DOHH2 (cell line): ENCODE data around the gene ANP32B.

Source experiments
- H3F3A ChIP-seq: fragments of 200-600 bp; sonication (generic), shearing (Covaris generic); 2 replicates; pipeline ENCODE4 v1.6.0; 2016; ENCODE audit warnings: antibody characterized with exemption, mild to moderate bottlenecking; ENCODE audit not compliant: control insufficient read depth, insufficient read depth
- H3K27ac ChIP-seq: fragments of 200-600 bp; sonication (generic); 2 replicates; pipeline ENCODE4 v1.5.1; 2014; ENCODE audit warnings: low read depth, mild to moderate bottlenecking, low read length, moderate library complexity
- H3K27me3 ChIP-seq: fragments of 200-600 bp; sonication (generic); 2 replicates; pipeline ENCODE4 v1.6.1; 2014; ENCODE audit warnings: mild to moderate bottlenecking, low read length, mixed read lengths; ENCODE audit not compliant: control insufficient read depth
- H3K36me3 ChIP-seq: fragments of 200-600 bp; sonication (generic); 2 replicates; pipeline ENCODE4 v1.6.1; 2014; ENCODE audit warnings: mild to moderate bottlenecking, low read length, moderate library complexity, mixed read lengths; ENCODE audit not compliant: control insufficient read depth
- H3K4me1 ChIP-seq: fragments of 200-600 bp; sonication (generic); 2 replicates; pipeline ENCODE4 v1.6.1; 2014; ENCODE audit warnings: mild to moderate bottlenecking, low read length, mixed read lengths; ENCODE audit not compliant: control insufficient read depth
- H3K4me2 ChIP-seq: fragments of 200-600 bp; sonication (generic); 2 replicates; pipeline ENCODE4 v1.6.0; 2014; ENCODE audit warnings: mild to moderate bottlenecking, low read length, moderate library complexity
- H3K4me3 ChIP-seq: fragments of 200-600 bp; sonication (generic); 2 replicates; pipeline ENCODE4 v1.5.1; 2014; ENCODE audit warnings: mild to moderate bottlenecking, low read length, mixed read lengths
- H3K79me2 ChIP-seq: fragments of 200-600 bp; sonication (generic); 2 replicates; pipeline ENCODE4 v1.6.1; 2014; ENCODE audit warnings: mild to moderate bottlenecking, low read length, mixed read lengths; ENCODE audit not compliant: control insufficient read depth
- H3K9me2 ChIP-seq: fragments of 200-600 bp; sonication (generic); replicated peaks from 2 replicates; pipeline ENCODE4 v1.6.1; 2014; ENCODE audit warnings: mild to moderate bottlenecking, low read length, mixed read lengths; ENCODE audit not compliant: control insufficient read depth
- H3K9me3 ChIP-seq: fragments of 200-600 bp; sonication (generic); 2 replicates; pipeline ENCODE4 v1.6.1; 2014; ENCODE audit warnings: antibody characterized with exemption, low read length, mixed read lengths; ENCODE audit not compliant: control insufficient read depth, insufficient read depth
- H4K20me1 ChIP-seq: fragments of 200-600 bp; sonication (generic); 2 replicates; pipeline ENCODE4 v1.6.0; 2014; ENCODE audit warnings: low read depth, mild to moderate bottlenecking, antibody characterized with exemption, low read length, moderate library complexity; ENCODE audit not compliant: control insufficient read depth, insufficient read depth
- CTCF ChIP-seq: fragments of 200-600 bp; sonication (generic); IDR thresholded peaks from one replicate; pipeline ENCODE4 v1.5.1; 2014; ENCODE audit warnings: antibody characterized with exemption, mild to moderate bottlenecking, low read depth, low read length; ENCODE audit not compliant: poor library complexity, severe bottlenecking
- EZH2phosphoT487 ChIP-seq: fragments of 200-600 bp; sonication (generic); IDR thresholded peaks from 2 replicates; pipeline ENCODE4 v1.6.1; 2017; ENCODE audit warnings: borderline replicate concordance, mild to moderate bottlenecking, antibody characterized with exemption, low read length, moderate library complexity, mixed read lengths

ANP32B gene

GRCh38 chr9:97964901-97965300 lies 18.2 kb upstream of the ANP32B start:
- no peaks in the 10 kb centered on the region for H3K9me3 ChIP-seq
- H3K79me2 ChIP-seq: no peaks in the 10 kb centered on the region
- no peaks in the 10 kb centered on the region for H3F3A ChIP-seq
- H4K20me1 ChIP-seq: no peaks in the 10 kb centered on the region
- no peaks in the 10 kb centered on the region for H3K27me3 ChIP-seq
- H3K4me3 ChIP-seq: no peak overlapping the region
- H3K4me2 ChIP-seq: no peak overlapping the region
- H3K36me3 ChIP-seq: no peaks in the 10 kb centered on the region
- H3K27ac ChIP-seq: no peak overlapping the region
- no peaks in the 10 kb centered on the region for H3K9me2 ChIP-seq
- H3K4me1 ChIP-seq: peaks cover 24% of the 10 kb centered on the region
- TF ChIP-seq CTCF (no peak), EZH2phosphoT487 (no peak)

GRCh38 chr9:97966493-97966892 lies 16.6 kb upstream of the ANP32B start:
- H3F3A ChIP-seq: no peaks in the 10 kb centered on the region
- TF ChIP-seq CTCF (no peak), EZH2phosphoT487 (no peak)
- peaks cover 32% of the 10 kb centered on the region for H3K4me1 ChIP-seq
- no peaks in the 10 kb centered on the region for H3K9me2 ChIP-seq
- H3K27ac ChIP-seq: no peak overlapping the region
- H3K27me3 ChIP-seq: no peaks in the 10 kb centered on the region
- H3K4me3 ChIP-seq: no peak overlapping the region
- H3K79me2 ChIP-seq: no peaks in the 10 kb centered on the region
- no peaks in the 10 kb centered on the region for H4K20me1 ChIP-seq
- H3K36me3 ChIP-seq: no peaks in the 10 kb centered on the region
- no peaks in the 10 kb centered on the region for H3K9me3 ChIP-seq
- H3K4me2 ChIP-seq: peak overlapping the region; percentile 35; the same call in 1 of the 2 replicates

- H3K27me3 ChIP-seq: no peaks in the 10 kb centered on the region
- no peak for TF ChIP-seq CTCF
- TF ChIP-seq EZH2phosphoT487: no peak
- no peaks in the 10 kb centered on the region for H4K20me1 ChIP-seq
- H3K9me2 ChIP-seq: no peaks in the 10 kb centered on the region
- no peak overlapping the region for H3K27ac ChIP-seq
- H3K79me2 ChIP-seq: no peaks in the 10 kb centered on the region
- no peaks in the 10 kb centered on the region for H3K36me3 ChIP-seq
- no peaks in the 10 kb centered on the region for H3F3A ChIP-seq
- no peak overlapping the region for H3K4me3 ChIP-seq
- no peaks in the 10 kb centered on the region for H3K9me3 ChIP-seq
- H3K4me1 ChIP-seq: peaks cover 42% of the 10 kb centered on the region
- no peak overlapping the region for H3K4me2 ChIP-seq
Observed at GRCh38 chr9:97969014-97969413, 14.1 kb upstream of the ANP32B start.

GRCh38 chr9:97970165-97970564 lies 13.0 kb upstream of the ANP32B start:
- H3K4me2 ChIP-seq: no peak overlapping the region
- no peaks in the 10 kb centered on the region for H3K27me3 ChIP-seq
- no peaks in the 10 kb centered on the region for H3K36me3 ChIP-seq
- H3K27ac ChIP-seq: no peak overlapping the region
- no peaks in the 10 kb centered on the region for H3F3A ChIP-seq
- no peaks in the 10 kb centered on the region for H3K9me3 ChIP-seq
- H3K4me3 ChIP-seq: no peak overlapping the region
- no peaks in the 10 kb centered on the region for H3K79me2 ChIP-seq
- TF ChIP-seq EZH2phosphoT487: no peak
- no peak for TF ChIP-seq CTCF
- no peaks in the 10 kb centered on the region for H4K20me1 ChIP-seq
- H3K9me2 ChIP-seq: no peaks in the 10 kb centered on the region
- H3K4me1 ChIP-seq: peaks cover 42% of the 10 kb centered on the region
